Measurements from ENCODE around the gene DNAJC12.
"Not testable (repeated sequence)": the region's sequence is repeated elsewhere in the genome, so short reads cannot be mapped to it uniquely, and the experiment has no call there.

The DNAJC12 gene

GRCh38 chr10:67836488-67836887, 1.5 kb downstream of the DNAJC12 start:
- no peak overlapping the region for H3K27ac ChIP-seq
- in situ Hi-C loops (cut with HindIII; ENCODE audit: low pct_ligation_motif_present, low sequenced_read_pairs): no loop called here
- H3K27me3 ChIP-seq (replicated peaks): no peaks in the 10 kb centered on the region
- no peaks in the 10 kb centered on the region for H3K36me3 ChIP-seq (replicated peaks)
- no peak overlapping the region for H3K4me3 ChIP-seq (ENCODE audit: low read depth, low read length)
- TF ChIP-seq CTCF (IDR thresholded peaks at IDR 0.05; ENCODE audit: low read depth, low read length, missing control alignments): no peak
- DNase-seq: no peak

GRCh38 chr10:67835541-67836394, 2.2 kb downstream of the DNAJC12 start:
- in situ Hi-C loops (cut with HindIII; ENCODE audit: low pct_ligation_motif_present, low sequenced_read_pairs); H3K27me3 ChIP-seq (replicated peaks); H3K27ac ChIP-seq; H3K36me3 ChIP-seq (replicated peaks); DNase-seq; H3K4me3 ChIP-seq (ENCODE audit: low read depth, low read length): not testable (repeated sequence)

- Histone ChIP-seq H3K27ac (no peak overlapping the region), H3K4me3 (ENCODE audit: low read depth, low read length) (no peak overlapping the region), H3K36me3 (replicated peaks) (no peaks in the 10 kb centered on the region), H3K27me3 (replicated peaks) (no peaks in the 10 kb centered on the region)
- no peak for DNase-seq
- in situ Hi-C loops (cut with HindIII; ENCODE audit: low pct_ligation_motif_present, low sequenced_read_pairs): no loop called here
- TF ChIP-seq CTCF (IDR thresholded peaks at IDR 0.05; ENCODE audit: low read depth, low read length, missing control alignments): no peak
Measured at GRCh38 chr10:67834375-67834774, 3.6 kb downstream of the DNAJC12 start.

GRCh38 chr10:67827811-67828210, 10.2 kb downstream of the DNAJC12 start:
- Histone ChIP-seq H3K36me3 (replicated peaks) (no peaks in the 10 kb centered on the region), H3K27ac (no peak overlapping the region), H3K27me3 (replicated peaks) (no peaks in the 10 kb centered on the region), H3K4me3 (ENCODE audit: low read depth, low read length) (no peak overlapping the region)
- in situ Hi-C loops (cut with HindIII; ENCODE audit: low pct_ligation_motif_present, low sequenced_read_pairs): no loop called here
- DNase-seq: no peak
- no peak for TF ChIP-seq CTCF (IDR thresholded peaks at IDR 0.05; ENCODE audit: low read depth, low read length, missing control alignments)

GRCh38 chr10:67819768-67820204, 18.2 kb downstream of the DNAJC12 start:
- H3K36me3 ChIP-seq (replicated peaks): no peaks in the 10 kb centered on the region
- no peaks in the 10 kb centered on the region for H3K27me3 ChIP-seq (replicated peaks)
- H3K4me3 ChIP-seq (ENCODE audit: low read depth, low read length): no peak overlapping the region
- in situ Hi-C loops (cut with HindIII; ENCODE audit: low pct_ligation_motif_present, low sequenced_read_pairs): no loop called here
- DNase-seq: peak; percentile 89
- H3K27ac ChIP-seq: peak overlapping the region; percentile 50
- no peak for TF ChIP-seq CTCF (IDR thresholded peaks at IDR 0.05; ENCODE audit: low read depth, low read length, missing control alignments)

- Histone ChIP-seq H3K27ac (peak overlapping the region; percentile 53), H3K36me3 (replicated peaks) (no peaks in the 10 kb centered on the region), H3K27me3 (replicated peaks) (no peaks in the 10 kb centered on the region), H3K4me3 (ENCODE audit: low read depth, low read length) (no peak overlapping the region)
- peak; percentile 78 for DNase-seq
- TF ChIP-seq CTCF (IDR thresholded peaks at IDR 0.05; ENCODE audit: low read depth, low read length, missing control alignments): no peak
- in situ Hi-C loops (cut with HindIII; ENCODE audit: low pct_ligation_motif_present, low sequenced_read_pairs): no loop called here
Measured at GRCh38 chr10:67818323-67818722, 19.7 kb downstream of the DNAJC12 start.

Measured in brain microvascular endothelial cell (primary cell).